MM.1S (cell line): ENCODE measurements around the gene RAB5IF.

Experiments used
- DNase-seq: peaks from one replicate; pipeline ENCODE4 v3.0.0-alpha.2; 2015
- H2AFZ ChIP-seq: fragments of 300-600 bp; sonication (generic); 2 replicates; pipeline ENCODE4 v1.6.0; 2016; ENCODE audit warnings: antibody characterized with exemption, low read length
- H3F3A ChIP-seq: fragments of 300-600 bp; sonication (generic); 2 replicates; pipeline ENCODE4 v1.6.1; 2016; ENCODE audit warnings: mild to moderate bottlenecking, antibody characterized with exemption, low read length, moderate library complexity, mixed read lengths; ENCODE audit not compliant: insufficient read depth
- H3K27ac ChIP-seq: fragments of 300-600 bp; sonication (generic); 2 replicates; pipeline ENCODE4 v1.5.1; 2016; ENCODE audit warnings: mild to moderate bottlenecking, low read length
- H3K27me3 ChIP-seq: fragments of 300-600 bp; sonication (generic); replicated peaks from 2 replicates; pipeline ENCODE4 v1.6.0; 2016; ENCODE audit warnings: low read length; ENCODE audit not compliant: insufficient read depth
- H3K36me3 ChIP-seq: fragments of 300-600 bp; sonication (generic); replicated peaks from 2 replicates; pipeline ENCODE4 v1.6.1; 2016; ENCODE audit warnings: mild to moderate bottlenecking, low read length, mixed read lengths; ENCODE audit not compliant: insufficient read depth
- H3K4me1 ChIP-seq: fragments of 300-600 bp; sonication (generic); 2 replicates; pipeline ENCODE4 v1.6.1; 2016; ENCODE audit warnings: low read length, mixed read lengths
- H3K4me2 ChIP-seq: fragments of 300-600 bp; sonication (generic); 2 replicates; pipeline ENCODE4 v1.6.0; 2016; ENCODE audit warnings: low read depth, low read length
- H3K4me3 ChIP-seq: fragments of 300-600 bp; sonication (generic); 2 replicates; pipeline ENCODE4 v1.5.1; 2016; ENCODE audit warnings: low read length, mixed read lengths
- H3K79me2 ChIP-seq: fragments of 300-600 bp; sonication (generic); 2 replicates; pipeline ENCODE4 v1.6.1; 2016; ENCODE audit warnings: mixed run types, low read length, mixed read lengths
- H3K9ac ChIP-seq: fragments of 300-600 bp; sonication (generic); 2 replicates; pipeline ENCODE4 v1.6.1; 2016; ENCODE audit warnings: low read length, mixed read lengths
- H3K9me2 ChIP-seq: fragments of 300-600 bp; sonication (generic); replicated peaks from 2 replicates; pipeline ENCODE4 v1.6.1; 2016; ENCODE audit warnings: mild to moderate bottlenecking, low read length, mixed read lengths; ENCODE audit not compliant: insufficient read depth
- H3K9me3 ChIP-seq: fragments of 300-600 bp; sonication (generic); replicated peaks from 2 replicates; pipeline ENCODE4 v1.6.1; 2016; ENCODE audit warnings: mild to moderate bottlenecking, low read length, mixed read lengths; ENCODE audit not compliant: insufficient read depth
- H4K20me1 ChIP-seq: fragments of 300-600 bp; sonication (generic); 2 replicates; pipeline ENCODE4 v1.6.1; 2016; ENCODE audit warnings: mild to moderate bottlenecking, low read length, moderate library complexity, mixed read lengths; ENCODE audit not compliant: insufficient read depth
- EZH2 ChIP-seq: fragments of 300-600 bp; sonication (generic); optimal IDR thresholded peaks from 2 replicates; pipeline ENCODE3; 2017; ENCODE audit warnings: low read depth, mild to moderate bottlenecking, antibody characterized with exemption, low read length, mixed read lengths
- EZH2phosphoT487 ChIP-seq: fragments of 300-600 bp; sonication (generic); IDR thresholded peaks from 2 replicates; pipeline ENCODE4 v1.6.1; 2018; ENCODE audit warnings: antibody characterized with exemption, low read length
- TF ChIP-seq, protein P1 (sequence below): fragments of 300-600 bp; sonication (generic); IDR thresholded peaks from 2 replicates; pipeline ENCODE4 v1.5.1; 2016; ENCODE audit warnings: antibody characterized with exemption, low read length, mixed read lengths

The RAB5IF gene

GRCh38 chr20:36584018-36584481 is 21.5 kb upstream of the RAB5IF start:
- no peaks in the 10 kb centered on the region for H3K27me3 ChIP-seq
- H3K9ac ChIP-seq: no peak overlapping the region
- H3K9me2 ChIP-seq: no peaks in the 10 kb centered on the region
- H3K79me2 ChIP-seq: peaks cover 13% of the 10 kb centered on the region
- no peak for TF ChIP-seq EZH2phosphoT487
- no peak for TF ChIP-seq EZH2
- TF ChIP-seq, protein P1, sequence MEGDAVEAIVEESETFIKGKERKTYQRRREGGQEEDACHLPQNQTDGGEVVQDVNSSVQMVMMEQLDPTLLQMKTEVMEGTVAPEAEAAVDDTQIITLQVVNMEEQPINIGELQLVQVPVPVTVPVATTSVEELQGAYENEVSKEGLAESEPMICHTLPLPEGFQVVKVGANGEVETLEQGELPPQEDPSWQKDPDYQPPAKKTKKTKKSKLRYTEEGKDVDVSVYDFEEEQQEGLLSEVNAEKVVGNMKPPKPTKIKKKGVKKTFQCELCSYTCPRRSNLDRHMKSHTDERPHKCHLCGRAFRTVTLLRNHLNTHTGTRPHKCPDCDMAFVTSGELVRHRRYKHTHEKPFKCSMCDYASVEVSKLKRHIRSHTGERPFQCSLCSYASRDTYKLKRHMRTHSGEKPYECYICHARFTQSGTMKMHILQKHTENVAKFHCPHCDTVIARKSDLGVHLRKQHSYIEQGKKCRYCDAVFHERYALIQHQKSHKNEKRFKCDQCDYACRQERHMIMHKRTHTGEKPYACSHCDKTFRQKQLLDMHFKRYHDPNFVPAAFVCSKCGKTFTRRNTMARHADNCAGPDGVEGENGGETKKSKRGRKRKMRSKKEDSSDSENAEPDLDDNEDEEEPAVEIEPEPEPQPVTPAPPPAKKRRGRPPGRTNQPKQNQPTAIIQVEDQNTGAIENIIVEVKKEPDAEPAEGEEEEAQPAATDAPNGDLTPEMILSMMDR: no peak
- no peak overlapping the region for H2AFZ ChIP-seq
- H3K27ac ChIP-seq: no peak overlapping the region
- H3K9me3 ChIP-seq: no peaks in the 10 kb centered on the region
- H3K4me2 ChIP-seq: no peak overlapping the region
- H3F3A ChIP-seq: no peaks in the 10 kb centered on the region; the same call in 1 of the 2 replicates
- no peaks in the 10 kb centered on the region for H4K20me1 ChIP-seq
- H3K36me3 ChIP-seq: no peaks in the 10 kb centered on the region
- H3K4me3 ChIP-seq: no peak overlapping the region
- H3K4me1 ChIP-seq: no peaks in the 10 kb centered on the region
- no peak for DNase-seq

DNA sequence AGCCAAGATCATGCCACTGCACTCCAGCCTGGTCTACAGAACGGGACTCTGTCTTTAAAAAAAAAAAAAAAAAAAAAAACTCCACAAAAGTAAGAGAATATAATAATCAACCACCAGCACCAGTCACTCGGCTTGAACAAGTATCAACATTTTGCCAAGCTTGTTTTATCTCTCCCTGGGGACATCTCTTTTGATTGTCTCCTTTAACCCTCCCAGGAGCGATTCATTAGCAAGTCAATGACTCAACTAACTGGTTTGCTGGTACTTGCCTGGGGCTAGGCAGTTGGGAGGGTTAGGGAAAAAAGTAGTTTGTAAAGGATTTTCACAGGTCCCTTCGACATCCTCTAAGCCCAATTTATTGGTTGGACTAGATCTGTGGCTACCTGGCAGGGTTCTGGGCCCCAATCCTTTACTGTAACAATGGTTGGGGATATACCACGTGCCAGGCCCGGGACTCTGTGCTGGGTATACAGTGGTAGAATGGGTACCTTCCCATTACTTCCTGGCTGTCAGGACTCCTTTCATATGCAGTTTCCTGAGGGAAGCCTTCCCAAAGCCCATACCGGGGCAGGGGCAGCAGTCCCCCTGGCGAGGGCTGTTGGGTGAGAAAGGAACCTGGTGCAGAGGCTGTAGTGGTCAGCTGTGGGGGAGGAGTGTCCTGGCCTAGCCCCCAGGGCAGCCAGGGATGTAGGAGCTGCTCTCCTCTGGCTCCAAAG is 20.0 kb upstream of the RAB5IF start:
- no peak overlapping the region for H2AFZ ChIP-seq
- no peak overlapping the region for H3K9ac ChIP-seq
- H3F3A ChIP-seq: no peaks in the 10 kb centered on the region; the same call in 1 of the 2 replicates
- H3K9me3 ChIP-seq: no peaks in the 10 kb centered on the region
- H3K27ac ChIP-seq: no peak overlapping the region
- no peaks in the 10 kb centered on the region for H3K4me1 ChIP-seq
- H3K4me3 ChIP-seq: no peak overlapping the region
- H3K27me3 ChIP-seq: no peaks in the 10 kb centered on the region
- no peak for DNase-seq
- no peak overlapping the region for H3K4me2 ChIP-seq
- peaks cover 4% of the 10 kb centered on the region; the same call in 1 of the 2 replicates for H3K79me2 ChIP-seq
- no peaks in the 10 kb centered on the region for H4K20me1 ChIP-seq
- no peaks in the 10 kb centered on the region for H3K36me3 ChIP-seq
- TF ChIP-seq EZH2 (no peak), EZH2phosphoT487 (no peak)
- H3K9me2 ChIP-seq: no peaks in the 10 kb centered on the region

DNA sequence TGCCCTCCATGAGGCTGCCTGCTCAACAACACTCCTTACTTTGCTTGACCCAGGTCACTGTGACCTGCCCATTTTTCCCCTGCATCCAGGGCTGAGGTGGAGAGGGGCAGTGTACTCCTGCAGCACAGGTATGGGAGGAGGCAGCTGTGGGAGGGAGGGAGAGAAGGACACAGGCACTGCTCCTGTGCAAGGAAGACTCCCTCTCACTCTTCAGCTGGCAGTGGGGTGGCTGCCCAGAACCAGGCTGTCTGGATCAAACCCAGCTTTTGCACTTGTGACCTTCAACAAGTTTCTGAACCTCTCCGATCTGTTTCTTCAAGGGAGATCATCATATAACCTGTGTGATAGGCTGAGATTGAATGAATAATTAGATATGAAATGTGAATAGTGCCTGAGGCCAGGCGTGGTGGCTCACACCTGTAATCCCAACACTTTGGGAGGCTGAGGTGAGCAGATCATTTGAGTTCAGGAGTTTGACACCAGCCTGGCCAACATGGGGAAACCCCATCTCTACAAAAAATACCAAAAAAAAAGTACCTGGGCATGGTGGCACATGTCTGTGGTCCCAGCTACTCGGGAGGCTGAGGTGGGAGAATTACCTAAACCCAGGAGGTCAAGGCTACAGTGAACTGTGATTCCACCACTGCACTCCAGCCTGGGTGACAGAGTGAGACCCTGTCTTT is 18.1 kb upstream of the RAB5IF start:
- no peak overlapping the region for H3K4me3 ChIP-seq
- peaks cover 1% of the 10 kb centered on the region; the same call in 1 of the 2 replicates for H3K79me2 ChIP-seq
- H3K4me1 ChIP-seq: no peaks in the 10 kb centered on the region
- no peaks in the 10 kb centered on the region for H3K9me3 ChIP-seq
- H3K4me2 ChIP-seq: no peak overlapping the region
- H3K9me2 ChIP-seq: no peaks in the 10 kb centered on the region
- H3K27me3 ChIP-seq: no peaks in the 10 kb centered on the region
- no peaks in the 10 kb centered on the region; the same call in 1 of the 2 replicates for H3F3A ChIP-seq
- DNase-seq: no peak
- H2AFZ ChIP-seq: no peak overlapping the region
- TF ChIP-seq, protein P1: no peak
- TF ChIP-seq EZH2phosphoT487 (no peak), EZH2 (no peak)
- H3K9ac ChIP-seq: no peak overlapping the region
- no peaks in the 10 kb centered on the region; the same call in 1 of the 2 replicates for H3K36me3 ChIP-seq
- no peak overlapping the region for H3K27ac ChIP-seq
- no peaks in the 10 kb centered on the region for H4K20me1 ChIP-seq
